GM12878 (cell line): Measurements from ENCODE around the gene IGLL1. TPM values are rescaled to one million over a fixed set of nuclear protein-coding genes. Genes with fewer than 3 reads are reported as not detected.

Source experiments
- ATAC-seq: fragments of 200-7000 bp; cut with Tn5 transposase; 3 replicates; pipeline ENCODE4 v1.9.1; 2020; ENCODE audit warnings: mild to moderate bottlenecking, moderate library complexity
- BruUV-seq: library from RNA; stranded (reverse); fragments of 400-500 nt; replicated peaks from 2 replicates; lab custom pipeline; 2021; lab: Mats Ljungman, UMichigan
- CTCF ChIA-PET: fragments of 300-600 bp; sonication (Branson Sonifier 250); formaldehyde crosslinking; extraction: SDS; loops from one replicate; lab custom pipeline; 2021; ENCODE audit warnings: inconsistent platforms; lab: Yijun Ruan, JAX
- POLR2A ChIA-PET: fragments of 350-600 bp; formaldehyde crosslinking; extraction: SDS; loops from one replicate; lab custom pipeline; 2021; ENCODE audit warnings: inconsistent platforms; lab: Charles Lee
- RAD21 ChIA-PET: fragments of 300-600 bp; sonication (Branson Sonifier 250); formaldehyde crosslinking; loops from one replicate; lab custom pipeline; 2023; ENCODE audit warnings: antibody characterized with exemption; ENCODE audit not compliant: unreplicated experiment; lab: Charles Lee
- SMC1A ChIA-PET: fragments of 300-600 bp; sonication (Branson Sonifier 250); formaldehyde crosslinking; loops from one replicate; lab custom pipeline; 2023; ENCODE audit not compliant: unreplicated experiment, uncharacterized antibody; lab: Charles Lee
- DNase-seq: peaks from one replicate; pipeline ENCODE4 v3.0.0-alpha.2; 2011; ENCODE audit warnings: low read depth, low spot score
- FAIRE-seq: peaks from 3 replicates; lab custom pipeline; 2011; peaks lifted over from hg19 to GRCh38; lab: Jason Lieb, UNC
- H2AFZ ChIP-seq: 2 replicates; pipeline ENCODE4 v1.6.0; 2011; ENCODE audit warnings: low read depth, low read length, control low read depth; ENCODE audit not compliant: control insufficient read depth
- H3K27ac ChIP-seq: 2 replicates; pipeline ENCODE4 v1.5.1; 2011; ENCODE audit warnings: control low read depth; ENCODE audit not compliant: control insufficient read depth, insufficient read depth
- H3K27me3 ChIP-seq, 2 experiments: replicated peaks in 1 of 2; 2 replicates each; pipeline versions ENCODE4 v1.6.0 to v1.6.1; 2011; ENCODE audit warnings: low read length in 1 of 2; ENCODE audit not compliant: control insufficient read depth in 2 of 2, insufficient read depth in 2 of 2
- H3K36me3 ChIP-seq, 2 experiments: 2 replicates each; pipeline ENCODE4 v1.5.1; 2011; ENCODE audit warnings: low read length in 1 of 2; ENCODE audit not compliant: control insufficient read depth in 2 of 2, insufficient read depth in 2 of 2
- H3K4me1 ChIP-seq: 2 replicates; pipeline ENCODE4 v1.6.1; 2011; ENCODE audit warnings: mild to moderate bottlenecking, low read length, moderate library complexity, mixed read lengths; ENCODE audit not compliant: control insufficient read depth, insufficient read depth
- H3K4me2 ChIP-seq: 2 replicates; pipeline ENCODE4 v1.6.0; 2011; ENCODE audit warnings: control low read depth; ENCODE audit not compliant: control insufficient read depth, insufficient read depth
- H3K4me3 ChIP-seq: fragments of 200-600 bp; sonication (generic); 2 replicates; pipeline ENCODE4 v1.5.1; 2016
- H3K79me2 ChIP-seq: 2 replicates; pipeline ENCODE4 v1.6.0; 2011; ENCODE audit warnings: low read length; ENCODE audit not compliant: control insufficient read depth, insufficient read depth
- H3K9ac ChIP-seq: 2 replicates; pipeline ENCODE4 v1.8.0; 2011; ENCODE audit warnings: low read length, control low read depth, mixed read lengths; ENCODE audit not compliant: control insufficient read depth, insufficient read depth
- H3K9me3 ChIP-seq: replicated peaks from 3 replicates; pipeline ENCODE4 v1.5.1; 2011; ENCODE audit warnings: mild to moderate bottlenecking, low read length; ENCODE audit not compliant: control insufficient read depth, insufficient read depth
- H4K20me1 ChIP-seq: 2 replicates; pipeline ENCODE4 v1.6.0; 2011; ENCODE audit not compliant: control insufficient read depth, insufficient read depth
- FOXM1 ChIP-seq: IDR thresholded peaks from 2 replicates; pipeline ENCODE4 v1.6.1; 2012; ENCODE audit warnings: low read depth, mild to moderate bottlenecking, inconsistent platforms, low read length, moderate library complexity
- HCFC1 ChIP-seq: fragments of 150-350 bp; IDR thresholded peaks from 2 replicates; pipeline ENCODE4 v1.6.1; 2014; ENCODE audit warnings: low read length
- HDAC6 ChIP-seq: fragments of 200-600 bp; sonication (generic); IDR thresholded peaks from one replicate; pipeline ENCODE4 v1.8.0; 2017; ENCODE audit warnings: antibody characterized with exemption; ENCODE audit not compliant: unreplicated experiment
- KAT2A ChIP-seq: conservative IDR thresholded peaks from 2 replicates; pipeline ENCODE4 v1.6.1; 2011; ENCODE audit warnings: low read depth, low read length; ENCODE audit not compliant: control insufficient read depth
- MEF2A ChIP-seq: IDR thresholded peaks from 2 replicates; pipeline ENCODE4 v1.6.1; 2011; ENCODE audit warnings: low read depth, mild to moderate bottlenecking, low read length, moderate library complexity; ENCODE audit not compliant: insufficient read depth
- MYC ChIP-seq: IDR thresholded peaks from 2 replicates; pipeline ENCODE4 v1.6.1; 2011; ENCODE audit warnings: mild to moderate bottlenecking, low read length, moderate library complexity, inconsistent platforms; ENCODE audit not compliant: insufficient read depth, insufficient replicate concordance, insufficient read length, severe bottlenecking
- NBN ChIP-seq: fragments of 450-650 bp; IDR thresholded peaks from 2 replicates; pipeline ENCODE4 v1.6.1; 2016
- NFXL1 ChIP-seq: fragments of 450-650 bp; IDR thresholded peaks from 2 replicates; pipeline ENCODE4 v1.6.1; 2017; ENCODE audit warnings: antibody characterized with exemption, mild to moderate bottlenecking, borderline replicate concordance
- NFYA ChIP-seq: IDR thresholded peaks from 2 replicates; pipeline ENCODE4 v1.6.1; 2011; ENCODE audit warnings: low read depth, mild to moderate bottlenecking, low read length, improper control_type of control experiment, borderline replicate concordance
- NR2C1 ChIP-seq: fragments of 450-650 bp; IDR thresholded peaks from 2 replicates; pipeline ENCODE4 v1.6.1; 2017; ENCODE audit warnings: antibody characterized with exemption, mild to moderate bottlenecking, moderate library complexity
- PML ChIP-seq: IDR thresholded peaks from 2 replicates; pipeline ENCODE4 v1.6.1; 2012; ENCODE audit warnings: low read length, inconsistent platforms
- SIN3A ChIP-seq: IDR thresholded peaks from 2 replicates; pipeline ENCODE4 v1.6.1; 2012; ENCODE audit warnings: low read depth, low read length, improper control_type of control experiment
- SUZ12 ChIP-seq: fragments of 200-600 bp; sonication (generic); IDR thresholded peaks from one replicate; pipeline ENCODE4 v1.6.1; 2018; ENCODE audit warnings: antibody characterized with exemption, mild to moderate bottlenecking; ENCODE audit not compliant: unreplicated experiment
- TCF3 ChIP-seq: IDR thresholded peaks from 2 replicates; pipeline ENCODE4 v1.6.1; 2012; ENCODE audit warnings: low read depth, mild to moderate bottlenecking, low read length, borderline replicate concordance; ENCODE audit not compliant: insufficient read depth
- ZNF207 ChIP-seq: fragments of 450-650 bp; IDR thresholded peaks from 2 replicates; pipeline ENCODE4 v1.6.1; 2014; ENCODE audit warnings: antibody characterized with exemption, mild to moderate bottlenecking, borderline replicate concordance
- WGBS: methylation state at CpG from one replicate; pipeline ENCODE4 v1.1.6; 2016; ENCODE audit warnings: low lambda C conversion rate; ENCODE audit not compliant: insufficient replicate concordance, insufficient coverage; ENCODE audit errors: missing lambda C conversion rate; 5-methylcytosine and 5-hydroxymethylcytosine counted together
- in situ Hi-C: fragments of 300-500 bp; cut with MboI; formaldehyde crosslinking; loops from 9 replicates; pipeline ENCODE4 v1.14.3; 2018; ENCODE audit warnings: mixed read lengths
- intact Hi-C: fragments of 100-400 bp; cut with micrococcal nuclease; formaldehyde crosslinking; loops from one replicate; pipeline ENCODE4 v1.14.2; 2022; ENCODE audit not compliant: unreplicated experiment
- polyA plus RNA-seq, 11 experiments: library from polyadenylated mRNA; depleted of rRNA in 4 of 11; unstranded in 6 of 11; stranded (reverse) in 5 of 11; fragments of >200 nt; fragmentation: Nextera tagmentation in 4 of 11; fragmentation: Illumina TruSeq in 1 of 11; extraction: Ambion mirVana in 4 of 11; extraction: Trizol in 1 of 11; gene quantifications; 1 replicate in 1 of 11; 2 replicates in 10 of 11; pipeline versions ENCODE4 v1.2.1 to v1.2.3, GENCODE V29; 2011 to 2016; ENCODE audit warnings: inconsistent platforms in 2 of 11, missing spikeins in 2 of 11, low read depth in 1 of 11
- total RNA-seq, 4 experiments: library from RNA; depleted of rRNA in 3 of 4; stranded (reverse); fragments of >200 nt in 3 of 4; fragmentation: Illumina TruSeq in 1 of 4; extraction: Trizol in 1 of 4; gene quantifications; 2 replicates each; pipeline versions ENCODE4 v1.2.1 to v1.2.3, GENCODE V29; 2013 to 2021

IGLL1 gene
- total and polyA plus RNA-seq, 10 of the 15 experiments (the other 5 are each of a cell fraction or from before 2014, with no cell fraction given) = not detected

DNA sequence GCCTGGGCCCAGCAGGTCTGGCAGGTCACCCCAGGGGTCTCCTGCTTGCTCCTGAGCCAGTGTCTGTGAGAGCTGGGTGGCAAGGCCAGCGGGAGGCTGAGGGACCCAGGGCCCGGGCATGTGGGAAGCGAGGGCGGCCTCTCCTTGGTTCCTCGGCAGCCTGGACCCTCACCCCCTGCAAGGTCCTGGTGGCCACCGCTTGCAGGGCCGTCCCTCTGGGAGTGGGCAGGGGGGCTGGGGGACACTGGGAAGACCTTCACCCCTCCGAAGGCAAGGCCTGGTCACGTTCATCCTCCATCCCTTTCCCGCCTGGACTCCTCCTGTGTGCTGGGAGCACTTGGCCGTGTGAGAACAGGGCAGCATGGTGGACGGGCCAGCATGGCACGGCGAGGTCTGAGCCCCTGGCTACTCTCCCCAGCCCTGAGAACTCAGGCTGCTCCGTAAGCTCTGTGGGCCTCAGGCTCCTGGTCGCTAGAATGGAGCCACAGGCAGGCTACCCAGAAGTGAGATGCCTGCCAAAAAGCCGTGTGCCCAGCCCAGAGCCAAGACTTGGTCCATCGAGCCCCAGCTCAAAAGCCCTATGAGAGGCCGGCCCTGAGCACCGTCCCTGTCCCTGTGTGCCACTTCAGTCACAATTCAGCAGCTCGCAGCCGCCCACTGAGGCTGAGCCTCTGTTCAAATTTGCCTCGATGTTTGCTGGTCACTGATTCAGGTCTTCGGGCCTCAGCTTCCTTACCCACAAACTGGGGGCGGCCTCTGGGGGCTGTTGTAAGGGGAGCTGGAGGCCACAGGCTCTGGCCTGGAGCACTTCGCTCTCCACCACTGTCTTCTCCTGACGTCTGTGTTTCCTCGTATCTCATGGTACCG, 45.0 kb downstream of the IGLL1 start:
- in situ Hi-C loops = no loop called here
- no peak overlapping the region for H3K4me3 ChIP-seq
- ChIA-PET SMC1A (no interaction called here), POLR2A (no interaction called here), RAD21 (no interaction called here), CTCF (no interaction called here)
- H4K20me1 ChIP-seq = no peaks in the 10 kb centered on the region
- no peak for FAIRE-seq
- H3K9ac ChIP-seq = no peak overlapping the region
- peaks cover 0 to 2% of the 10 kb centered on the region in 2 experiments; a peak in 3 of 4 replicates for H3K27me3 ChIP-seq
- no peak overlapping the region for H3K4me2 ChIP-seq
- H3K4me1 ChIP-seq = no peaks in the 10 kb centered on the region
- TF ChIP-seq PML (no peak), HCFC1 (no peak), ZNF207 (no peak), SUZ12 (no peak), HDAC6 (no peak), NR2C1 (no peak), MEF2A (no peak), FOXM1 (no peak), KAT2A (no peak), TCF3 (no peak), NFXL1 (no peak), NBN (no peak), NFYA (no peak), MYC (no peak), SIN3A (no peak)
- H3K9me3 ChIP-seq = no peaks in the 10 kb centered on the region
- H3K27ac ChIP-seq = no peak overlapping the region
- WGBS = 35% methylated on average over 28 of the region's 29 CpGs
- BruUV-seq = no TSS peak
- no peak overlapping the region for H2AFZ ChIP-seq
- no peak for DNase-seq
- no peak for ATAC-seq
- intact Hi-C loops = loop anchor here (10.0 kb wide), 1 partner anchor 220 kb away; no protein-coding TSS in a partner anchor
- H3K36me3 ChIP-seq = no peaks in the 10 kb centered on the region
- no peaks in the 10 kb centered on the region for H3K79me2 ChIP-seq
